IgD-negative memory B cell (primary cell): ENCODE measurements around the gene COL6A3. TPM values are rescaled to one million over a fixed set of nuclear protein-coding genes. Genes with fewer than 3 reads are reported as not detected.

Experiments used
- H3K27ac Mint-ChIP-seq, 3 donors: one replicate each; pipeline ENCODE4 v1.8.0; 2020 to 2022; ENCODE audit warnings: mild to moderate bottlenecking in 3 of 3, mixed read lengths in 3 of 3, moderate library complexity in 1 of 3
- H3K27me3 Mint-ChIP-seq: one replicate; pipeline ENCODE4 v1.8.0; 2021; ENCODE audit warnings: mixed read lengths
- H3K36me3 Mint-ChIP-seq: one replicate; pipeline ENCODE4 v1.8.0; 2020; ENCODE audit warnings: mild to moderate bottlenecking, mixed read lengths
- H3K4me1 Mint-ChIP-seq, 3 donors: one replicate each; pipeline ENCODE4 v1.8.0; 2020 to 2022; ENCODE audit warnings: mixed read lengths in 3 of 3, mild to moderate bottlenecking in 1 of 3
- H3K4me3 Mint-ChIP-seq, 4 donors: one replicate each; pipeline ENCODE4 v1.8.0; 2020 to 2022; ENCODE audit warnings: mild to moderate bottlenecking in 4 of 4, mixed read lengths in 4 of 4, moderate library complexity in 3 of 4
- H3K9me3 Mint-ChIP-seq, 3 donors: one replicate each; pipeline ENCODE4 v1.8.0; 2020 to 2021; ENCODE audit warnings: mixed read lengths in 3 of 3, mild to moderate bottlenecking in 1 of 3
- polyA plus RNA-seq: library from polyadenylated mRNA; unstranded; fragments of 300-500 nt; fragmentation: Illumina TruSeq; gene quantifications from one replicate; pipeline ENCODE4 v1.2.3, GENCODE V29; 2021

The COL6A3 gene
- polyA plus RNA-seq, 1 donor from 2014 or later, result not detected

DNA sequence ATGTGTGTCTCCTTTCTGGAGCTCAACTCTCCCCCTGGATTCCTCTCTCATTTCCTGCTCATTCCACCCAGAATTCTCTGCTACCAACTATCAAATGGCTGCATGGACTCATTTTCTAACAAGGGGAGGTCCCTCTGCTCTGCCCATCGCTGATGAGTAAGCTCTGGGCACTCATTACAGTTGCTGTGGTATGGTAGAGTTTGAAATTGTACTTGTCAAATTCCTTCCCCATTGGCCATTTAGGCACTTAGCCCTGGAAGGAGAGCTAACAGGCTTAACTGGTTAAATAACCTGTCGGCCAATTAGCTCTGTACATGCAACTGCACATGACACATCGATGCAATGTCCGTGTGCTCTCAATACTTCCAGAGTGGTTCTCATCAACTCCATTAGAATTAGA is 20.4 kb downstream of the COL6A3 start:
- Mint-ChIP-seq H3K27me3 (peaks cover 16% of the 10 kb centered on the region), H3K9me3 (no peaks in the 10 kb centered on the region), H3K27ac (peak overlapping the region in 1 of 3 donors; percentile 17), H3K4me1 (no peaks in the 10 kb centered on the region), H3K36me3 (no peaks in the 10 kb centered on the region), H3K4me3 (no peak overlapping the region)

DNA sequence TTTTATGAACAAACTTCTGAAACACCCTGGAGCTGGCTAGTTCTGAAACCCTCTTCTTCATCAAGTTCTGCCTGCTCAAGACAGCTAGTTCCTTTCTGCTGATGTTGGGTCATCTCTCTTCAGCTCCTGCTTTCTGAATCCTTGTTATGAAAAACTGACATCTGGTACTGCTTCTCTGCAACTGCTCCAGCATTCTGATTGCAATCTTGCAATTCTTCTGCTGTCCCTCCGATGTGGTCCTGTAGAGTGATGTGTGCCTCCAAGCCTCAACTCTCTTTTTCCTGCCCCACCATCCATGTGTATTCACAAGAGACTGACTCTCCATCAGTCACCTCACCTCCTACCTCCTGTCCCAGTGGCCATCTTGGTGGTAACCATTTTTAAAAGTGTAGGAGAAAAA is 21.8 kb downstream of the COL6A3 start:
- H3K27me3 Mint-ChIP-seq, result peaks cover 16% of the 10 kb centered on the region
- H3K27ac Mint-ChIP-seq, result no peak overlapping the region
- no peaks in the 10 kb centered on the region for H3K9me3 Mint-ChIP-seq
- H3K4me1 Mint-ChIP-seq, result no peaks in the 10 kb centered on the region
- no peaks in the 10 kb centered on the region for H3K36me3 Mint-ChIP-seq
- no peak overlapping the region for H3K4me3 Mint-ChIP-seq

DNA sequence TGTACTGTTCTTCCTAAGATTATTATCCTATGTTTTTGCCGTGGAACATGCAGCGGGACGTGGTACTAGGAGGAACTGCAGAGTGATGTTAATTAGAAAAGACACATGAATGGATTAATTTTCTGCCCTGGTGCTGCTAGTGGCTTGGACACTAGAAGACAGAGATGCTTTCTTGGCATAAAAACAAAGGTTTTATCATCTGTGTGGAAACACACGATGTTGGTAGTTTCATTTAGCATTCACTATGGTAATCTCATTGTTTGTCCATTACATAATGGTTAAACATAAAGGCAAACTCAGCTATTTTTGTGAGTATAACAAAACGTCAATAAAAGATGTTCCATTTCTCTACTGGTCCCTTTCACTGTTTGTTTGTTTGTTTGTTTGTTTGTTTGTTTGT is 22.8 kb downstream of the COL6A3 start:
- Mint-ChIP-seq H3K36me3 (no peaks in the 10 kb centered on the region), H3K4me3 (no peak overlapping the region), H3K9me3 (no peaks in the 10 kb centered on the region), H3K27ac (no peak overlapping the region), H3K4me1 (no peaks in the 10 kb centered on the region), H3K27me3 (peaks cover 10% of the 10 kb centered on the region)

DNA sequence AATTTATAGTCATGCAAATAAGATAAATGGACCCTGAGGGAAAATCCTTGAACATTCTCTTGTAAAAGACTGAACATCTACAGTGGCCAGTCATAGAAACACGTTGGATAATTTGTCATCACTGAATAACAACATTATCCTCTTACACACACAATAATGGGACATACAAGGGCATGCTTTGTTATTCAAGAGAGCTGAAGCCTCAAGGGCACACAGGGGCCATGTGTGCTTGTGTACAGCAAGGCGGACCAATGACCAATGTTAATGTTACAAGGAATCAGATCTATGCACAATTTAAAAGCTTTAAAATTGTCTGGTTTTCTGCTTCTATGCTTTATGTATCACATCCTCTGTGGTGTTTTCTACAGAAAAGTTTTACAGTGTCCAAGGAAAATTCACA is 23.7 kb downstream of the COL6A3 start:
- peaks cover 7% of the 10 kb centered on the region for H3K27me3 Mint-ChIP-seq

DNA sequence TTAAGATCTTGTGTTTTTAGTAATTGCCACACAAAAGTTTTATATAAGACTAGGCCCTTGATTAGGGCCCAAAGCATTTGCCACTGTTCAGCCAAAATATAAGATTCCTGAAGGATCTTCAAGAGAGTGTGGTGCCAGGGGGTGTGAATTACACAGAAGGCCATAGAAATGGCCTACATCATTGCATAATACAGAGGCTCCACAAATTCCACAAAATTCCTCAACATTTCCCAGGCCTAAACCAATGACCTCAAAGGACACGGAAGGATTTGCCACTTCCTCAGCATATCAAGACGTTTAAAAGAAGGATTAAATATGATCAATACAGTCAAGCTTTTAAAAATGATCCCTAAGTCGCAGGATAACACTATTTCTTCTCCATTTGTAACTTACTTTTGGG is 24.1 kb downstream of the COL6A3 start:
- no peaks in the 10 kb centered on the region for H3K36me3 Mint-ChIP-seq
- H3K27me3 Mint-ChIP-seq, result peaks cover 10% of the 10 kb centered on the region
- H3K4me1 Mint-ChIP-seq, result no peaks in the 10 kb centered on the region
- no peaks in the 10 kb centered on the region for H3K9me3 Mint-ChIP-seq
- no peak overlapping the region for H3K4me3 Mint-ChIP-seq
- H3K27ac Mint-ChIP-seq, result no peak overlapping the region

More for the DNA sequence above, 23.7 kb downstream of the COL6A3 start:
- no peaks in the 10 kb centered on the region for H3K36me3 Mint-ChIP-seq
- H3K4me3 Mint-ChIP-seq, result no peak overlapping the region
- no peak overlapping the region for H3K27ac Mint-ChIP-seq
- H3K4me1 Mint-ChIP-seq, result no peaks in the 10 kb centered on the region
- H3K9me3 Mint-ChIP-seq, result no peaks in the 10 kb centered on the region

DNA sequence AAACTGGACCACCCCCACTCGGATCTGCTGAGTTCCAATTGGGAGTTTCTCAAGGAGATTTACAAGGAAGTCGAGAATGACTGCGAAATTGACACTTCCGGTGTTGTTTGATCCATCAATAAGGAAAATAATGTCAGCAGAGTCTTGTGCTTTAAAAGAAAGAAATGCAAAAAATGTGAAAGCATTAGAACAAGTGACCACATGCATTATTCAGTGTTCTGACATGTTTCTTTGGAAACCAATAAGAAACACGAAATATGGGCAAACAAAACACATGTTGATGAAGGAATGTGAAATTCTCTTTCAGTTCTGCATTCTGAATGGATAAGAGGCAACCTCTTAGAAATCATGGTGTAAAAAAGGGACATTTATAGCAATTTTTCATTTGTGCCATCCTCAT is 25.9 kb downstream of the COL6A3 start:
- H3K27me3 Mint-ChIP-seq, result peaks cover 7% of the 10 kb centered on the region
- no peaks in the 10 kb centered on the region for H3K9me3 Mint-ChIP-seq
- H3K4me3 Mint-ChIP-seq, result no peak overlapping the region
- no peak overlapping the region for H3K27ac Mint-ChIP-seq
- H3K4me1 Mint-ChIP-seq, result no peaks in the 10 kb centered on the region
- H3K36me3 Mint-ChIP-seq, result no peaks in the 10 kb centered on the region

DNA sequence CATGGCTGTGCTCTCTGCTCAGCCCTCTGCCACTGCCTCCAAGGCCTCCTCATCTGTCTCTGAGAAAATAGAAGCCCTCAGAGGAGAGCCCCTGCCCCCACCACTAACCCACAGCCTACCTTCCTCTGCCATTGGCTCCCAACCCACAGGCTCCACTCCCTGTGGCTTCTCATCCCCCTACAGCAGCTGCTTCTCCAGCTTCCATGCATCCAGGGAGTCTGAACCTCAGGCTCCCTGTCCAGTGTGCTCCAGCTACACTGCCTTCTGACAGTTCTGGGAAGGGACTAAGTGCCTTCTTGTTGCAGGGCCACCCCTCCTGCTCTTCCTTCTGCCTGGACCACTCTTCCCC is 29.3 kb downstream of the COL6A3 start:
- Mint-ChIP-seq H3K27ac (no peak overlapping the region), H3K36me3 (no peaks in the 10 kb centered on the region), H3K9me3 (peaks cover 0 to 2% (median 0%) of the 10 kb centered on the region in 3 donors), H3K4me3 (peak overlapping the region in 1 of 4 donors; percentile 60), H3K4me1 (peaks cover 0 to 3% (median 0%) of the 10 kb centered on the region in 3 donors), H3K27me3 (peaks cover 4% of the 10 kb centered on the region)

DNA sequence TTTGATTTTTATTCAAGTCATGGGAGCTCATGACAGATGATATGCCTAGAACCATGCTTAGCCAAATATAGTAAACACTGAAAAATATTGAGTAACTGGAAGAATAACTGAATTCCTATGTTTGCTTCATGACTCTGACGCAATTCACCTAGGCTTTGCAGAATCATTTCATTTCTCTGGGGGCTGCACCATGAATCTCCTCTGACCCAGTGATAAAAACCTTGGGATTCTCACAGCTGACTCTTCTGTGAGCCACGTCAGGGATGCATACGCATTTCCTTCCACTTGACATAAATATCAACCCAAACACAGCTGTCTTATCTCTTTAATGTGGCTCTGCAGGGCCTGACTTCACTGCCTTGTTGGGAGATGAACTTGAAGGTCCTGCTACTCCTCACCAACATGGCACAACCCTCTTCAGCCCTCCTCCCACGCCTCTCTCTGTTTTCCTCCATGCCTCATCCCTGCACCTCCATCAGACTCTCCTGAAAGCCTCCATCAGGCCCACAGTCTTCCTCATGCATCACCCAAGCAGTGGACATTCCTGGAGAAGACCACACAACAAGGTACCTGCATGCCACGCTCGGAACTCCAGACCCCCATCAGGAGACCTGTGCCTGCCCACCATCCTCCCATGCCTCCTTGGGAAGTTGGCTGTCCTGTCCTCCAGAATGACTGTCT is 29.8 kb downstream of the COL6A3 start:
- Mint-ChIP-seq H3K27me3 (peaks cover 4% of the 10 kb centered on the region), H3K9me3 (peaks cover 0 to 2% (median 0%) of the 10 kb centered on the region in 3 donors), H3K4me1 (peaks cover 0 to 3% (median 0%) of the 10 kb centered on the region in 3 donors), H3K4me3 (no peak overlapping the region), H3K36me3 (no peaks in the 10 kb centered on the region), H3K27ac (no peak overlapping the region)

DNA sequence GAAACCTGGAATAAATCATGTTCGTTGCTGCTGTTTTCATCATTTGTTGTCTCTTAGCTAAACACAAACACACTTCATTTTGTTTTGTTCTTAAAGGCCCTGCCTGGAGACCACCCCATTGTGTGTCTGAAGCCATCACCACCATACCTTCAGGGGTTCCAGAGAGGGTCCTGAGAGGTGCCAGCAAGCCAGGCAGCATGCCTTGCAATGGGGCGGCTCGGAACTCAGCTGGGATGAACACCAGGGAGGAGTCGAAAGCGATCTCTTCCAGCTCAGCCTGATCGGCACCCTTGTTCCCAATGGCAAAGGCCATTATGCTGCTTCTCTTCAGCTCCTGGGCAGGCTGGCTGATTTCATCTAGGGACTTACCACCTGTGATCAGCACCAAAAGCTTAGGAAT is 33.2 kb downstream of the COL6A3 start:
- Mint-ChIP-seq H3K27ac (no peak overlapping the region), H3K4me1 (peaks cover 0 to 3% (median 0%) of the 10 kb centered on the region in 3 donors), H3K27me3 (peaks cover 4% of the 10 kb centered on the region), H3K4me3 (no peak overlapping the region), H3K36me3 (no peaks in the 10 kb centered on the region), H3K9me3 (peaks cover 0 to 2% (median 0%) of the 10 kb centered on the region in 3 donors)

DNA sequence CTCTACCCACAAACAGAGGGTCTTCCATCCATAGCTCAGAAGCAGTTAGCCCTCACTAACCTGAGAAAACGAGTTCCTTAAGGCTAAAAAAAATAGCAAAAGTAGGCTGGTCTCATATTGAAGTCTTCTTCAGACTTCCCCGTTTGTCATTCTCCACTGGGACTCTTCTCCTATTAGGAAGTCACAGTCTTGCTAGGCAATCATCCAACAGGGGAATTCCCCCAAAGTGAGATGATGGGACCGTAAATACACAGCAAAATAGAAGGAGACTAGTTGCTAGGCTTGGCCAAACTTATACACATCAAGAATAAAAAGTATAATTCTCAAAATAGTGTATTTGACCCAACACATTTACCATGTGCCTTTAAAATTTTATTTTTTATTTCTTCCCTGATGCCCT is 34.3 kb downstream of the COL6A3 start:
- H3K36me3 Mint-ChIP-seq, result no peaks in the 10 kb centered on the region
- H3K4me3 Mint-ChIP-seq, result no peak overlapping the region
- no peaks in the 10 kb centered on the region for H3K27me3 Mint-ChIP-seq
- H3K4me1 Mint-ChIP-seq, result peaks cover 0 to 3% (median 0%) of the 10 kb centered on the region in 3 donors
- peaks cover 0 to 2% (median 0%) of the 10 kb centered on the region in 3 donors for H3K9me3 Mint-ChIP-seq
- H3K27ac Mint-ChIP-seq, result no peak overlapping the region

DNA sequence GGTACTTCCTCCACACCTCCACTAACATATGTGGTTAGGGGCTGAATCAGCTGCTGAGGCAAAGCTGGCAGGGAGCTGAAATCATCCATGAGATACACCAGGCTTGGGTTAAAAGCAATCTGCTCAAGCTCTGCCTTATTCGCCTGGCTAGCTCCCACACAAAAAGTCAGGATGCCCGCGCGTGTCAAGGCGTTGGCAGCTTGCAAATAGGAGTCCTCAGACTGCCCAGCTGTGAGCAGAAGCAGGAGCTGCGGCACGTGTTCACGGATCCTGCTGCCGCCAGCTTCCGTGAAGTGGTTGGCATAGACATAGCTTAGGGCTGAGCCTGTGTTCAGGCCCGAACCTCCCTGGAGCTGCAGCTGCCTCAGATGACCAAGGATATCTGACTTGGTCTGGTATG is 35.3 kb downstream of the COL6A3 start:
- Mint-ChIP-seq H3K27ac (no peak overlapping the region), H3K4me3 (no peak overlapping the region), H3K4me1 (peaks cover 0 to 3% (median 0%) of the 10 kb centered on the region in 3 donors), H3K9me3 (peaks cover 0 to 2% (median 0%) of the 10 kb centered on the region in 3 donors), H3K36me3 (no peaks in the 10 kb centered on the region), H3K27me3 (no peaks in the 10 kb centered on the region)

DNA sequence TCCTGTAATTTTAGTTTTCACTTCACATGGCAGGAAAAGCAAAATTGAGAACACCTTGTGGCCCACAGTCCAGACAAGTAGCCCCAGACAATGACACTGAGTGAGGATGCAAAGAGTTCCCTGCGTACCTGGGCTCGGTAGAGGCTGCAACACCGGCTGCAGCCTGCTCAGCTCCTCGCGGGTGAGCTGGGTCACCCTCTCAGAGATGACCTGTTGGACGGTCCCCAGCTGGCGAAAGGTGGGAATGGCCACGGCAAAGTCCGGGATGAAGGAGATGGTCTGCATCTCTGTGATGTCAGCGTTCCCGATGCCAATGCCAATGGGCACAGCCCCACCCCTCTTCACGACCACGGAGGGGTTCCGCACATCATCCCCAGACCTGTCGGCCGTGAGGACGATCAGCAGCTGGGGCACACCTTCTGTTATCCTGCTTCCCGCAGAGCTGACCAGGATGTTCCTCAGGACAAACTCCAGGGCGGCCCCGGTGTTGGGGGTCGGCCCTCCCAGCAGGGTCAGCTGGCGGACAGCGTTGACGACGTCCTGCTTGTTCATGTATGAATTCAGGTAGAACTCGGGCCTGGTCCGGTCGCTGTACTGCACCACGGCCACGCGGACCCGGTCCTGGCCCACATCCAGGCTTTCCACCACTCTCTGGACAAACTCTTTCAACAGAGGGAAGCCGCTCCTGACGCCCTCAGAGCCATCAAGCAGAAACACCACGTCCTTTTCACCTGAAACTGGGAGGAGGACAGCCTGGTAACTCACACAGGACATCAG is 39.5 kb downstream of the COL6A3 start:
- no peaks in the 10 kb centered on the region for H3K27me3 Mint-ChIP-seq
- H3K36me3 Mint-ChIP-seq, result peaks cover 4% of the 10 kb centered on the region
- H3K27ac Mint-ChIP-seq, result no peak overlapping the region
- no peaks in the 10 kb centered on the region for H3K4me1 Mint-ChIP-seq
- H3K4me3 Mint-ChIP-seq, result no peak overlapping the region
- no peaks in the 10 kb centered on the region for H3K9me3 Mint-ChIP-seq

DNA sequence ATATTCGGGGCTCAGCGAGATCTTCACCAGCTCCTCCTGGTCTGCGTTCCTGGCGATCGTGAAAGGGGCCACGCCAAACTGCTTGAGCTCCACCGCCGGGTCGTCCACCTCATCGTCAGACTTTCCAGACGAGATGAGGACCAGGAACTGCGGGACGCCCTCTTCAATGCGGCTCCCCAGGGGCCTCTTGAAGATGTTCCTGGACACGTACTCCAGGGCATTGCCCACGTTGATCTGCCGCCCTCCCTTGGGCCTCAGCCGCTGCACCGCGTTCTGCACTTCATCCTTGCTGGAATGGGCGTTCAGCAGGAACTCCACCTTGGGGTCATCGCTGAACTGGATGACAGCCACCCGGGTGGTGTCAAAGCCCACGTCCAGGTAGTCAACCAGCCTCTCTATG is 42.1 kb downstream of the COL6A3 start:
- no peaks in the 10 kb centered on the region for H3K4me1 Mint-ChIP-seq
- no peak overlapping the region for H3K4me3 Mint-ChIP-seq
- H3K27ac Mint-ChIP-seq, result no peak overlapping the region
- H3K27me3 Mint-ChIP-seq, result no peaks in the 10 kb centered on the region
- H3K9me3 Mint-ChIP-seq, result no peaks in the 10 kb centered on the region
- H3K36me3 Mint-ChIP-seq, result peaks cover 4% of the 10 kb centered on the region

DNA sequence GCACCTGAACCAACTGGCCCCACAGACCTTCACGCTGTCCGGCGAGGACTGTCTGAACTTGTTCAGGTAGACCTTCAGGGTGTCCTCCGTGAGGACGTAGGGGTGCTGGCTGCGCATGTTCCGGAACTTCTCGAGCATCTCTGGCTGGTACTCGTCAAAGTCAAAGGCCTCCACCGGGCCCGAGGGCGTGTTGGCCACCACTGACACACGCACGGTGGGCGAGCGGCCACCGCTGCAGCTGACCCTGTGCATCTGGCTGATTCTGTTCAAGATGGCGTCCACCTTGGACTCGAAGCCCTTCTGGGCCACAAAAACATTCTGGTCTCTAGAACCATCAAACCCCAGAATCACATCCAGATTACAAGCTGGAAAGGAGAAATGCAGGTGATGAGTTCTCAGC is 48.3 kb downstream of the COL6A3 start:
- H3K4me1 Mint-ChIP-seq, result no peaks in the 10 kb centered on the region
- H3K4me3 Mint-ChIP-seq, result no peak overlapping the region
- no peak overlapping the region for H3K27ac Mint-ChIP-seq
- no peaks in the 10 kb centered on the region for H3K36me3 Mint-ChIP-seq
- H3K27me3 Mint-ChIP-seq, result no peaks in the 10 kb centered on the region
- H3K9me3 Mint-ChIP-seq, result no peaks in the 10 kb centered on the region

DNA sequence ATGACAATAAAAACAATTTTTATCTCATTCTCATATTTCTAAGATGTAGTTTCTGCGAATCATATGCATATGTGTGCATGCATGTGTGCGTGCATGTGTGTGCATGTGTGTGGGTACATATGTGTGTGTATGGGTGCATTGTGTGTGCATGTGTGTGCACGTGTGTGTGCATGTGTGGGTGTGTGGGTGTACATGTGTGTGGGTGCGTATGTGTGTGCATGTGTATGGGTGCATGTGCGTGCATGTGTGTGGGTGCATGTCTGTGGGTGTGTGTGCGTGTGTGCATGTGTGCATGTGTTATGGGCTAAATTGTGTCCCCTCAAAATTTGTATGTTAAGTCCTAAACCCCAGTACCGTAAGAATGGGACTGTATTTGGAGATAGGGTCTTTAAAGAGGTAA is 49.3 kb downstream of the COL6A3 start:
- no peaks in the 10 kb centered on the region for H3K9me3 Mint-ChIP-seq
- no peak overlapping the region for H3K27ac Mint-ChIP-seq
- no peak overlapping the region for H3K4me3 Mint-ChIP-seq

More for the DNA sequence above, 49.3 kb downstream of the COL6A3 start:
- no peaks in the 10 kb centered on the region for H3K4me1 Mint-ChIP-seq
- H3K36me3 Mint-ChIP-seq, result no peaks in the 10 kb centered on the region
- H3K27me3 Mint-ChIP-seq, result no peaks in the 10 kb centered on the region
